GM12801 (cell line): ENCODE data around the gene NMRK2.

ENCODE experiments used
- CTCF ChIP-seq: IDR thresholded peaks from one replicate; pipeline ENCODE4 v1.5.1; 2011; ENCODE audit warnings: control low read depth; ENCODE audit not compliant: insufficient read length; ENCODE audit errors: extremely low read depth

Gene NMRK2

GRCh38 chr19:3945838-3946237 lies 13.0 kb downstream of the NMRK2 start:
- no peak for TF ChIP-seq CTCF

- TF ChIP-seq CTCF, result no peak
Observed at GRCh38 chr19:3949294-3949693, 16.4 kb downstream of the NMRK2 start.

DNA sequence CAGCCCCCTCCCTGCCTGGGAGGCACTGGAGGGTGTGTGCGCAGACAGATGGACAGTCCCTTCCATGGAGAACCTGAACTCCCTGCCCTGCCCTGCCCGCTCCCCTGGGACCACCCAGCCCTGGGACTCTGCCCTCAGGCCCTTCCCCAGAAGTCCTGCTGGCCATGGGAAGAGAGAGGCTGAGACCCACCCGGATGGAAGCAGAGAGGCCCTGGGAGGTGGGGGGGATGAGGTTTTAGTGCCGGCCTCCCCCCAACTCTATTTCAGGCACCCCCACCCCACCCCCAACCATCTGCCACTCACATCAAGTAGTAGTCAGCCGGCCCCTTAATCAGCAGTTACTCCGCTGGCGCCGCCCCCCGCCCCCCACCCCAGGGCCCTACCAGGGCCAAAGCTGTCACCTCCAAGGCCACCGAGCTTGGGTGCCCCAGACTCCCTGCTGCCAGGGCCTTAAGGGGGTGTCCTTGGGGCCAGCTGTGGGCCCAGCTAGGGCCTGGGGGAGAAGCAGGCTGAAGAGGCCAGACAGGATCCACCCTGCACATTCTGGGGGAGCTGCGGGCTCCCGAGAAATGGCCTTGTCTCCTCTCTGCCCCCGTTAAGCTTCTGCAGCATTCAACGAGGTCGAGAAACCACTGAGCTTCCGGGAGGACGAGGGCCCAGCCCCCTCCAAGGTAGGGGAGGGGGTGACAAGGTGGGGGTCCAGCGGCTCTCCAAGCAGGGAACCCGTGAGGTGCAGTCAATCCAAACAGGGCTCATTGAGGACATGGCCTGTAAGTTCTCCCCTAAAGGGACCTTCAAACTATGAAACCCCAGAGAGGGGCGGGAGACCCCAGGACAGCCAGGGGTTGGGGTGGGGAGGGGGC lies 17.4 kb downstream of the NMRK2 start:
- TF ChIP-seq CTCF, result no peak

GRCh38 chr19:3950871-3951861 lies 18.3 kb downstream of the NMRK2 start:
- TF ChIP-seq CTCF, result no peak

DNA sequence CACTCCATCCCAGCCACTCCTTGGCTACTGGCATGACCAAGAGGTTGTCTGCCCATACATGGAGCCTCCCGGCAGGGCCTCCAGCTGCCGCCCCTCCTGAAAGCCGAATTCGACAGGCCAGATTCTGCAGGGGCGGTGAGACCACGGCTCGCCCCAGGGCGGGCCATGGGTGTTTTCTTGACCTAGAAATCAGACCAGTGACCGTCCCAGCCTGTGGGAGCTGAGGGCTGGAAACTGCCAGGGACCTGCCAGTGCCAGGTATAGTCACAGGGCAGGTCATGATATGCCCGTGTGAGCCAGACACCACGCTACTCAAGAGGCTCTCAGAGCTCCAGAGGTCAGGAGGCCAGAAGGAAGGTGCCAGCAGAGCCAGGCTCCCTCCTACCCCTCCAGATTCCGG lies 21.2 kb downstream of the NMRK2 start:
- TF ChIP-seq CTCF, result no peak

- no peak for TF ChIP-seq CTCF
Observed at GRCh38 chr19:3955688-3956087, 22.8 kb downstream of the NMRK2 start.
